Activated CD8-positive, alpha-beta memory T cell treated with anti-CD3 and anti-CD28 coated beads, Interleukin-2, amount 50 U/mL, for 48 hours (primary cell): ENCODE data around the gene TRIP10.
A peak's percentile ranks its signal among the peaks of the same experiment; 100 is the strongest.

ENCODE experiments used
- DNase-seq: peaks from one replicate; pipeline ENCODE4 v3.0.0-alpha.2; 2020

TRIP10 gene

DNA sequence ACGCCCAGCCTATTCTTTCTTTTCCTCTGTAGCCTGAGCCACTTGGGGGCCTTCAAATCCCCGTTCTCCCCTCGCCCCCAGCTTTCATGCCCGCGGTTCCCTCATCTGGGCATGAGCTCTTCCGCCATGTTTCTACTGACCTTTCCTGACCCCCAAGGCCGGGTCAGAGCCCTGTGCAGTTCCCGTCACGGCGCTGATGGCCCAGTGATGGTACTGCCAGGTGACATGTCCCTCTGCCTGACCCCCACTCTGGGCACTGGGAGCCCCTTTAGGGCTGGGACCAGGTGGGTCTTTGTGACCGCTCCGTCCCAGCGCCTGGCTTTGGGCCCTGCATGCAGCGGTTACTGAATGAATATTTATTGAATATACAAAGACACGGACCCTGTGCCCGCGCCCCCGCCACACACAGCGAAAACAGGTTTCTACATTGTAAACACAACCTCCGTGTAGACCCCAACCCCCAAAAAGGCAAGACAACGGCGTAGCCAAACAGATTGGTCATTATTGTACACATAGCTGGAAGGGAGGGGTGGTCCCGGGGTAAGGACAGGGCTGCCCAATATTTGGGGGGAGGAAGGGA is 9.8 kb upstream of the TRIP10 start:
- DNase-seq = no peak

DNA sequence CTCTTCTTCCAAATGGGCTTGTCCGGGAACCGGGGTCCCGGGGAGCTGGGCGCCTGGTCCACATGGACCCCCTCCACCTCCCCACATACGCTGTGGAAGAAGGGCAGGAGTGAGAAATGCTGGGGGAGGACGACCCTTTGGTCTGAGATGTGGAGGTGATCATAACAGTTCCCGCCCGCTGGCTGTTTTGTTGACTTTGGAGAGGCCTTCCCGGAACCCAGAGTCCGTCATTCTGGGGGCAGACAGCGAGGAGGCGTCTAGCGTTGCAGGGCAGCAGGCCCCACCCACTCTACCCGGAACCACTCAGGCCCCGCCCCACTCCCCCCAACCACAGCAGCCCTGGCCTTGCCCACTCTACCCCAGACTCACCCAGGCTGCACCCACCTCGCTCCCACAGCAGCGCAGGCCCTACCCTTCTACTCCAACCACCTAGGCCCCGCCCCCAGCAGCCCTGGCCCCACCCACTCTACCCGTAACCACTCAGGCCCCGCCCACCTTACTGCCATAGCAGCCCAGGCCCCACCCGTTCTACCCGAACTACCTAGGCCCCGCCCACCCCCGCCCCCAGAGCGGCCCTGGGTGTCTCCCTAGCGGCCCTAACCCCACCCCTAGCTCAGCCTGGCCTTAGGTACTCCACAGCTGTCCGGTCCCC is 9.2 kb upstream of the TRIP10 start:
- DNase-seq = peak; percentile 70

DNA sequence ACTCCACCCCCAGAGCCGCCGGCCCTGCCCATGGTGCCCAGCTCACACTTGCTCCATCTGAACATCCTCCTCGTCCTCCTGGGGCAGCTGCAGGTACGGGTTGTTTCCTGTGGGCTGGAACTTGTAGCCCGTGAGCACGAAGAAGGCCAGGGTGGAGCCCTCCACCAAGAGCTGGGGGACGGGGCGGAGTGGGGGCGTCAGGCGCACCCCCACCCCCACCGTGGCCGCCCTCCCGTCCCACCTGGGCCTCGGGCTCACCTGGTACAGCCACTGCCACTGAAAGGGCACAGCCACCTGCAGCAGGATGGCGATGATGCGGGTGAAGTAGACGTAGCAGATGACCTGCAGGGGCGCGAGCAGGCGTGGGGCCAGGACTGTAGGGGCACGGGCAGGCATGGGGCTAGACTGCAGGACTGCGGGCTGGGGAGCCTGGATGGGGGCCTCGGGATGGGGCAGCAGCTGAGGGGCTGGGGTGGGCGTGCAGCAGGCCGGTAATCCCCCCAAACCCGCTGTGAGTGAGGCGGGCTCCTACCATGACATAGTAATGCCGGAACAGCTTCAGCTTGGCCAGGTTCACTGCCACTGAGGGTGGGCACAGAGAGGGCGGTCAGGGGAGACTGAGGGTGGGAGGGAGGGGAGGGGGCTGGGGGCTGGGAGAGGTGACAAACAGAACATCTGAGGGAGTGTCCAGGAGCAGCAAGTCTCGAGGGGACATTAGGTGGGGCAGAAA is 8.4 kb upstream of the TRIP10 start:
- no peak for DNase-seq

DNA sequence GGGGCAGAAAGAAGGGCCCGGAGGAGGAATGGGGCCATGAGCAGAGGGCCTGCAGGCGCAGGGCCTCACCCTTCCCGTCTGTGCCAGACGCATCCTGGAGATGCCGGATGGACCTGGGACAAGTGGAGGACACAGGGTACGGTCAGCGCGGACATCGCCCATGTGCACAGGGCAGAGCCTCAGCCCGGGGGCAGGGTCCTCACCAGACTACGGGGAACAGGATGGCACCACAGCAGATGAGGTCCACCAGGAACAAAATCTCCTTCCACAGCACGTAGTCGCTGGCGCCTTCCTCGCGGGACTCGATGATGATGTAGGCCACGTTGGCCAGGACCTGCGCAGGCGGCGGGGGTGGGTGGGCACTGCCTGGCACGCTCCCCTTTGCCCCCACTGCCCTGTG is 7.7 kb upstream of the TRIP10 start:
- no peak for DNase-seq

DNA sequence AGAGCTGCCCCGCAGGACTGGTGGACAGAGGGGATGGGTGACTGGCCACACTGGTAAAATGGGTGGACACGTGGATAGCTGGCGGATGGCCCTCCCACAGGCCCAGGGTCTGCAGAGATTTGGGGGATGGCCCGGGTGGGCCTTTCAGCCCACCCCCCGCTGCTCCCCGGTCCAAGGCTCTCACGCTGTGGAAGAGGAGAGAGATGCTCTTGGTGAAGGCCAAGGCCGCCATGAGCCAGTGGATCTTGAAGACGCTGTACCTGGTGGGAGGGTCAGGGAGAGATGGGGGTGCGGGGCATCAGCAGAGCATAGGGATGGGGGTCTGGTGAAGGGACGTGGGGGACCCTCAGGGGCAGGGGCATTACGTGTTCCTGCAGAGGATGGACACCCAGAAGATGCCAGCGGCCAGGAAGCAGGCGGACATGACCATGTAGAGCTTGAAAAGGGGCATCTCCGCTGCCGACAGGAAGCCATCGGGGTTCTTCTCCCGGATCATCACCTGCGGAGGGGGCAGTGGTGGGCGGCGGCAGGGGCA is 6.6 kb upstream of the TRIP10 start:
- DNase-seq = no peak

DNA sequence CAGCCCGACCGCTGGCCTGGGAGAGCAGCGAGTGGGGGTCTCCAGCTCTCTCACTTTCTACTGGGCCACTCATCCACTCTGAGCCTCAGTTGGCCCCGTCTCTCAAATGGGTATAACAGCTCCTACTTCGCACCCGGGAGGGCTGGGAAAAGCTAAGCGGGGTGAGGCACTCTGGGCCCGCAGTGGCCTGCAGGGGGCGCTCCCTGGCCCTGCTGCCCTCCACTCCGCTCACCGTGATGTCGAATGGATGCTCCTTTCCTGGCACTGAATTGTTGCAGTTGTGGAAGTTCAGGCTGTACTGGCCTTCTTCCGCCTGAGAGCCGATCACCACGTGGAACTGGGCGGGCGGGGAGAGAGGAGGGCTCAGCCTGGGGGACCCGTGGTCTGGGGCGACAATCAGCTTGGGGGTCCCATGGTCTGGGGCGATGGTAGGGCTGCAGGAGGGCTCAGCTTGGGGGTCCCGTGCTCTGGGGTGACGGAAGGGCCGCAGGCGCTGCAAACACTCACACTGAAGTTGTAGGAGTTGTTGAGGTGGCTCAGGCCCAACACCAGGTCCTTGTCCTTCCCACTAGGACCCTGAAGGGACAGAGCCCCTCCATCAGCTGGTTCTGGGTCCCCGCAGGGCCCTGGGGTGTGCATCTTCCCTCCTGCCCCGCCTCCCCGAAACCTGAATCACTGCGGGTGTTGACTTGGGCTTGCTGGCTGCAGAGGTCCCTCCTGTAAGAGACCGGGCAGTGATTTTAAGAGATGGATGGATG is 6.0 kb upstream of the TRIP10 start:
- DNase-seq = no peak

DNA sequence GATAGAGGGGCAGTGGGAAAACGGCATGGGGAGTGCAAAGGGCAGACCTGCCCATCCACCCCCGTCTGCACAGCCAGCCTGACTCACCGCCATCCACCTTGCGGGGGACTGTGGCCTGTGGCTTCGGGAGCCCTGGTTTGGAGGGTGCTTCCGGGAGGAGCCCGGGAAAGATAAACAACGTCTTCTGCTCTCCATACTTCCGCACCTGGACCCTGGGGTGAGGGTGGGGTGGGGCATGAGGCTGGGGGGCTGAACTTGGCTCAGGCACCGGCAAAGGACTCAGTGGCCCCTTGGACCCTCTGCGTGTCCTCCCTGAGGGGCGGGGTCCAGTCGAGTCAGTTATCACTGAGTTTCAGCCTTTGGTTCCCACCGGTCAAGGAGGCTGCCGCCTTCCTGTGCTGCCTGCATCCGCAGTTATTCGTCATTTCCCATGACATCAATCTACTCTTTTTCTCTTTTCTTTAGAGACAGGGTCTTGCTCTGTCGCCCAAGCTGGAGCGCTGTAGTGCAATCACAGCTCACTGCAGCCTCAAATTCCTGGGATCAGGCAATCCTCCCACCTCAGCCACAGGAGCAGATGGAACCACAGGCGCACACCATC is 5.3 kb upstream of the TRIP10 start:
- DNase-seq = no peak

DNA sequence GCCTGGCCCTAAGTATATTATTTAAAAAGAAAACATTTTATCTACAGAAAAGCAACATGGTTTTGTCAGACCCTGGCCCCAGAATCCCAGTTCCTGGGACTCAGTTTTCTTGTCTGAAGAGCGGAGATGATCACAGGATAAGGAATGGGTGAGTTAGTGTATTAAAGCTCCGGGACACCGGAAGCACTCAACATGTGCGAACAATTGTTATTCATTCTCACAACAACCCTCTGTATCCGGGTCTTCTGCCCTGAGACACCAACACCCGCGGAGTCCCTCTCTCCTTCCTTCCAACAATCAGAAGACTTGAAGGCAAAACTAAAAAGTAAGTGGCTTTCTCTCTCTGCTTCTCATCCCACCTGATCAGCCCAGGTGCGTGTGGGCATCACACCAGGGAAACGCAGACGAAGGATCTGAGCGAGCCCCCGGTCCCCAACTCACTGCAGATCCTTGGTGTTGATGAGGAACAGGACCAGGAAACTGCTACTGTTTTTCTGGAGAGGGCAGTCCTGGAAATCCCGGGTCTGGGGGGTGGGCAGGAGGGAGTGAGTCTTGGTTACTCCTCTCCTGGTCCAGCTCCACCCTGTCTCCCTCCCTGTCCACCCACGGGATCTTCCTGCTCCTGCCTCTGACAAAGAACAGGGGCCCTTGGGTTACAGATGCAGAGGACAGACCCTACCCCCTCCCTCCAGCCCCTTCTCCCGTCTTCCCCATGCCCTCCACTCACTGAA is 4.1 kb upstream of the TRIP10 start:
- DNase-seq = no peak

DNA sequence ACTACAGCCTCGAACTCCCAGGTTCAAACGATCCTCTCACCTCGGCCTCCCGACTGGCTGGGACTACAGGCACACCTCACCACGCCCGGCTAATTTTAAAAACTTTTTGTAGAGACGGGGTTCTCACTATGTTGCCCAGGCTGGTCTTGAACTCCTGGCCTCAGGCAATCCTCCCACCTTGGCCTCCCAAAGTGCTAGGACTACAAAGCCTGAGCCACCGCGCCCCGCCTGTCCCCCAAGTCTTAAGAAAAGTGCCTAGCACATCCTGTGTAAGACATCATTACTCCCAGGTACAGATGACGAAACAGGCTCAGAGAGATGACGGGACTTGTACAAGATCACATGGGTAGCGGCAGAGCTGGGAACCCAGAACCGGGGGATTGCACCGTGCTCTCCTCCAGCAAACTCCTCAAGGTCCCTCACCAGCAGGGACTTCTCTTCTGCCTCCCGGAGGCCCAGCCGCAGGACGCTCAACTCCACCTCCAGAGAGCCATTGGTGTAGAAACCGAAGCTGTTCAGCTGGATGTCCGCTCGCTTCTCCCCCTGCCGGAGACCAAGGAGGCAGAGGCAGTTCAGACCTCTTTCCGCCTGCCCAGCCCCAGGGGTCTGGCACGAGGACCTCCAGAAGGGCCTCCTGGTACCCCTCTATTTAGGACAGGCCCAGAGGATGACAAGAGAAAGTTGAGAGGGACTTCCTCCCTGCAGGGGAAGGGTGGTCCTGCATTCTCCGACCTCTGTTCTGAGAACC is 3.1 kb upstream of the TRIP10 start:
- DNase-seq = peak; percentile 83

DNA sequence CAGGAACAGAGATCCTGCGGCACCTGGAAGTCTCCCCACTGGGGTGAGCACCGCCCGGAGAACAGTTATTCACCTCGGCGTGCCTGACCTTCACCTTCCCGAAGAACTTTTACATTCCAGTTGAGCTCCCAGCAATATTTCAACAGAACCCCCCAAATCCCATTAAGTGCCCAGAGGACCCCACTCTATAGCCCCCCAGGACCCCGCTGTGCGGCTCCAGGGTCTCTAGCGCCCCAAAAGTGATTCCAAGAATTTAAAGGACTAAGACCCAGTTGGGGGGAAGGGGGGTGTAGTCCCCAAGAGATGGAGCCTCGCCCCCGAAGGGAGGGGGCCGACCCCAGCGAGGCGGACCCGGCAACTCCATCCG is 2.6 kb upstream of the TRIP10 start:
- DNase-seq = no peak

DNA sequence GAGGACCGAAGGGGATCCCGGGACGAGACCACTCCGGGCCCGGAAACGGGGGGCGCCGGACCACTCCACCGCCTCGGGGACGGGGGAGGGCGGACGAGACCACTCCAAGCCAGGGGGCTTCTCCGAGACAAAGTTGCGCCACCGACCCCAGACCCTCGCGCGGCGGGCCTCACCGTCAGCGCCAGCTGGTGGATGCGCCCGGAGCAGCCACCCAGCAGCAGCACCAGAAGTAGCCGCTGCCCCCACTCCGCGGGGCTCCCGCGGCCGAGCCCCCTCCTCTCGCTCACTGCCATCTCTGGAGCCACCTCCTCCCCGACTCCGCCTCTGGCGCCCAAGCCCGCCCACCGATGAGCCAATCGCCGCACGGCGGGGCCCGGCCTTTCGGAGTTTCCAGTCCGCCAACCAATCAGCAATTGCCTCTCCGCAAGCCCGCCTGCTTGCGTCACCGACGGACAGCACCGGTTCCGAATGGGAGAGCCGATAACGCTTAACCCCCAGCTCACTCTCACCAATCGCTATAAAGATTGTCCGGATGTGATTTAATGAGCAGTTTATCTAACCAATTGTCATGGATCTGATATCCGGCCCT is 2.1 kb upstream of the TRIP10 start, which contains the start of gene GPR108:
GPR108 (minus strand) TSS at position 297 of the 589 bp plus-strand sequence; CDS start at position 293, 4 bp downstream.
- peak; percentile 98 for DNase-seq

DNA sequence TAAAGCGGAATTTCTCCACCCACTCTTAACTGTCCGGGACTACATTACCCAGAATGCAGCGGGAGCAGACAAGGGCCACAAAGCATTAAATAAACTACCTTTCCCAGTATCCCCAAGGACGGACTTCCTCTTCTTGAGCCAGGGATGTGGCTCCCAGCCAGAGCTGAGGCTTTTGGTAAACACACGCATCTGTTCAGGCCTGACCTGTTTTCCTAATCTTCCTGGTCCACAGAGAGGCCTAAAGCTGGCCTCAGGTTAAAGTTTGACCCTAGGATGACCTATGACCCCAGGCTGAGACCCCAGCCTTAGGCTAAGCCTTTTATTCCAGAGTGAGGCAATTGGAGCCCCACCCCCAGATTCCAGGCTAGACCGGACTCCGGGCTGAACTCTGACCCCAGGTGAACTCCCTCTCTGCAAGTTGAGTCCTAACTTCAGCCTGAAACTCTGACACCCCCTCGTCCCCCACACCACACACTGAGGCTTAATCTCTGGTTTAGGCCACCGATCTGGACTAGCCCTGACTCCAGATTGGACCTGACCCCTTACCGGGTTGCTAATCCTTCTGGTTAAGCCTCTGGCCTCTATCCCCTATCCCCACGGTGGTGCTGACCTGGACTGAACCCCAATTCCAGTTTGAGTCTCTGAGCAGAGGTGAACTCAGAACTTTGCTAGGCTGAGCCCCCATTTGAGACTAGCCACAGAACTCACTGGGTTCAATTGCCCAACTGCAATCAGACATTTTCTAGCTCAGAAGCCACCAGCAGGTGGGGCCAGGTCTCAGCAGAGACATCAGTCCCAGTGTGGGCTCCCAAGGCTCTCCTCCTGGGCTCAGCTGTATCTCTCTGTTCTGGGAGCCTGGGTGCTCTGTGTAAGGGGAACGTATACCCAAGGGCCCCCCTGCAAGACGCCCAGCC is 1.4 kb upstream of the TRIP10 start:
- DNase-seq = peak; percentile 83

DNA sequence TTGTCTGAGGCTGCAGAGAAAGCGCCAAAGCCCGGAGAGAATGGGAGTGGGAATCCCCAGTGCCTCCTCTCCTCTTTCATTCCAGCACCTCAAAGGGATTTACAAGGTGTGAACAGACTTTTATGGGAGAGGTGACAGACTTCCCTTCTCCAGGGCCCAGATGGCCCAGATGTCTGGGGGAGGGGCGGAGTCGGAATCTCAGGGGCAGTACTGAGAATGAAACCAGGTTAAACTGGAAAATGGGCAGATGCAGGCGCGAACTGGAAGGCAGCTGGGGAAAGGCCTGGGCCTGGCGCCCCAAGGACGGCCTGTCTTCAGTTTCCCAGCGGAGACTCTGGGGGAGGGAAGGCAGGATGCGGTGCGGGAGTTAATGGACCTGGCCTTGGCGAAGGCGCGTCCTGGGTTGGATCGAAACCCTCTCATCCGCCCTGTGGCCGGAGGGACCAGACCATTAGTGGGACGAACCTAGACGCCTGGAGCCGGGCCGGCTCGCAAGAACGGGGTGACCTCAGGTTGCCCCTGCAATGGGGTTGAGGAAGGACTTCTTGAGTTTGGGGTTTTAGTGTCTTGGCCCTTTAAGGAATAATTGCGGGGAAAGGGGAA is 592 bp upstream of the TRIP10 start:
- peak; percentile 71 for DNase-seq

DNA sequence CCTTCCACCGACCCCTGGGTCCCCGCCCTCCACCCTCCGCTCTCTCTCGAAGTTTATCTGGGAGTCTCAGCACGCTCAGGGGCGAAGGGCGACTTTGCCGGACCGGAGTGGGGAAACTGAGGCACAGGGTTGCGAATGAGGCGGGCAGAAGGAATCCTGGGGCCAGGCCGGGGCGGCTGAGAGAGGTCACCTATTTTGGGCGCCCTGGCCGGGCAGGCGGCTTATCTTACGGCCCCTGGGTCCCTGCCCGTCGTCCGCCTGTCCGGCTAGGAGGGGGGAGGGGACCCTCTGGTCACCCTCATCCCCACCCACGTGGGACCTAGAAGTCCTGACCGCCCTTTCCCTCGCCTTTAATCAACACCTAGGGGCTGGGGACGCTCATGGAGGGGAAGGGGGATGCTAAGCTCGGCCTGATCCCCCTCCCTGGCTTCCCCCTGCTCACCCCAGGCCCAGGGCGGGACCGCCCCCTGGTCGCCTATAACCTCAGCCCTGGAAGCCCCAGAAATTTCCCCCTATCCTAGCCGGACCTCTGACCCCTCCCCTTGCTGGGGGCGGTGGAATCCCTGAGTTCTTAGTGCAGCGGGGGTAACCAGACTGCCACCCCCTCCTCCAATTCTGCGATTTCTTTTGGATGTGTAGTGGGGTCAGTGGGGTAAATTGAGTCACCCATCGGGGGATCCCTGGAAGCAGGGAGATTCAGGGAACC is 556 bp downstream of the TRIP10 start:
- no peak for DNase-seq

DNA sequence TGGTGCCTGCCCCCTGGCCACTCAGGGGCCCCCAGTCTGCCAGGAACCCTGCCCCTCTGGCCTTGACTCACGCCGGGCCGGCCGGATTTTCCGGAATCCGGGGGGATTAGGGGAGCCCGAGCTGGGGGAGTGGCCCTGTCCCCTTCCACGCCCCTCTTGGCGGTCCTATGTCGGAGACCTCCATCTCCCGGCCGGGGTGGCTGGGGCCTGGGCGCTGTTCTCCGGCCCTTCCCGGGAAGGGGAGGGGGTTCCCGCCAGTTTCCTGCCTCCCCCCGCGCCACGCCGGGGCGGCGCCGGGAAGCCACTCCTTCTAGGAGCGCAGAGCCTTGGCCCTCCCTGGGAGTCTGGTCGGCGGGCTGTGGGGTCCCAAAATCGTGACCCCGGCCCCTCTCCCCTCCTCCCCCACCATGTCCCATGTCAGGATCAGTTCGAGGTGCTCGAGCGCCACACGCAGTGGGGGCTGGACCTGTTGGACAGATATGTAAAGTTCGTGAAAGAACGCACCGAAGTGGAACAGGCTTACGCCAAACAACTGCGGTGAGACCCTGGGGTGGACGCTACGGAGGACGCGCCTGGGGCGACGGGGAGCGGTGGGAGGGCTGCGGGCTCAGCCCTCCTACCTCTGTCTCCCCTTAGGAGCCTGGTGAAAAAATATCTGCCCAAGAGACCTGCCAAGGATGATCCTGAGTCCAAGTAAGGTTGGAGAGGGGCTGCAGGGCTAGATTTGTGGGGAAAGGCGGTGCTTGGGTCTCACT is 1.3 kb downstream of the TRIP10 start:
- DNase-seq = peak; percentile 66

DNA sequence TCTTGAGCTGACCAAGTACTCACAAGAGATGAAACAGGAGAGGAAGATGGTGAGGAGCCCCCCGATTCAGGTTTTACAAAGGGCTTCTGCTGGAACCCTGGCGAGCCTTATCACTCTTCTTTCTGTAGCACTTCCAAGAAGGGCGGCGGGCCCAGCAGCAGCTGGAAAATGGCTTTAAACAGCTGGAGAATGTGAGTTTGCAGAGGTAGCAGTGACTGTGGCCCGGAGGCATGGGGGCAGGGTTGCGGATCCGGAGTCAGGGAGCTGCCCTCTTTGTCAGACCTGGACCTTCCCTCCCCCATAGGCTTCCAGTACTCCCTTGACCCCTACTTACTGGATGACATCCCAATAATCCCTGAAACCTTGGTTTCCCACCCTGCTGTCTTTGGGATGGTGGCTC is 3.6 kb downstream of the TRIP10 start:
- no peak for DNase-seq

DNA sequence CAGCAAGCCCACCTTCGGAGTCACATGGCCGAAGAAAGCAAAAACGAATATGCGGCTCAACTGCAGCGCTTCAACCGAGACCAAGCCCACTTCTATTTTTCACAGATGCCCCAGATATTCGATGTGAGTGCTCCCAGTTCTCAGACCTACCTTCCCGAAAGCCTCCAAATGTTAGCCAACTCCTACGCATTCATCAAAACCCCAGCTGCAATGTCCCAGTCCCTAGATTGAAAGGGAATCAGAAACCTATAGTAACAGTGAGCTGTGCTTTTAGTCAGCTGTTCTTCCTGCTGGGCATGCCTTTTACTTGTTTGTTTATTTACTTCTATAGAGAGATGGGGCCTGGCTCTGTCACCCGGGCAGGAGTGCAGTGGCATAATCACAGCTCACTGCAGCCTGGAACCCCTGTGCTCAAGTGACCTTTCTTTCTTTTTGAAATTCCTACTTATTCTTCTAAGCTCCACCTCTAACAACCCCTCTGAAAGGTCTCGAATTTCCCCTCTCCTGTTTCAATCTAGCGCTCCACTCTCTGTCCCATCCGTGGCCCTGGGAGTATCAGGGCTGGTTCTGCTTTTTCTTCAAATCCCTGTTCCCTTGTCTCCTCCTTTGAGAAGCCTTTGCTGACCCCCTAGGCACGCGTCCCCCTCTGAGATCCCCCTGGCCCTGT is 4.4 kb downstream of the TRIP10 start:
- no peak for DNase-seq
